Nucleus accumbens (tissue), 56 donors: ENCODE results near the gene CCNL1.
A peak's percentile ranks its signal among the peaks of the same experiment; 100 is the strongest.
"Not testable (repeated sequence)": the region's sequence is repeated elsewhere in the genome, so short reads cannot be mapped to it uniquely, and the experiment has no call there.

Source experiments
- DNase-seq, 56 donors: peaks; one replicate each; lab custom pipeline; 2025; lab: John Stamatoyannopoulos, UW

Gene CCNL1

DNA sequence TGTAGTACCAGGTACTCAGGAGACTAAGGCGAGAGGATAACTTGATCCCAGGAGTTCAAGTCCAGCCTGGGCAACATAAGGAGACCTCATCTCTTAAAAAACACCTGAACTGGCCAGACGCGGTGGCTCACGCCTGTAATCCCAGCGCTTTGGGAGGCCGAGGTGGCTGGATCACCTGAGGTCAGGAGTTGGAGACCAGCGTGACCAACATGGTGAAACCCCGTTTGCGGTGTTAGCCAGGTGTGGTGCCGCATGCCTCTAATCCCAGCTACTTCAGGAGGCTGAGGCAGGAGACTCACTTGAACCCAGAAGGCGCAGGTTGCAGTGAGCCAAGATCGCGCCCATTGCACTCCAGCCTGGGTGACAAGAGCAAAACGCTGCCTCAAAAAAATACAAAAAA is 13.4 kb upstream of the CCNL1 start:
- DNase-seq, result not testable (repeated sequence)

DNA sequence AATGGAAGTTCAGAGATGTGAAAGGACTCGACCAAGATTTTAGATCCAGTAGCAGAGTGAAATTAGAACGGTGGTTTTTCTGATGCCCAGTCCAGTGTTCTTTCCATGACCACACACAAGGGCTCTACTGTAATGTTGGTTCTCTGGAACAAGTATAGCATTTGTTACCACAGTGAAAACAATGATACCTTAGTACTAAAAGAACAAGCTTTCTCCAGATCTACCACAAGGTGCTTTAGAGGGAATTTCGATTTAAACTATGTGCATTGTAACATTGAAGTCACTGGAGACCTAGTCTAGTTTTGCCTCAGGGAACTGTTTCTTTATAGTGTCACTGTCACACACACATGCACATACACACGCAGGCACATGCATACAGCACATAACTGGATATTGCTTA is 12.8 kb upstream of the CCNL1 start:
- no peak for DNase-seq

DNA sequence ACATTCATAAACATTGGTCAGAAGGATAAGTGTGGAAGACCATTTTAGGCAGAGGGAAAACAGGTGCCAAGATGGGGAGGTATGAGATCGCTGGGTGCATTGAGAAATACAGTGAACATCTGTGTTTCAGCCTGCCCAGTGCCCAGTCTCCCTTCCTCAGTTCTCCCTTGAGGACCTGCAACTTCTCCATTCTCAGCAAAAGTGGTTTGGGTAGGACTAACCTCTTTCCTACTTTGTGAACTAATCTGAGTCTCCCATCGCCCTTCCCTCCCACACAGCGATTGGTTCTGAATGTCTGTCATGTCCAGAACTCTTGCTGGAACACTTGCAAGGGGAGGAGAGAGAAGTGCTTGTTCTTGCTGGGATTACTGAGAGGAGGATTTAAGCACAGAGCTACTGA is 10.9 kb upstream of the CCNL1 start:
- no peak for DNase-seq

DNA sequence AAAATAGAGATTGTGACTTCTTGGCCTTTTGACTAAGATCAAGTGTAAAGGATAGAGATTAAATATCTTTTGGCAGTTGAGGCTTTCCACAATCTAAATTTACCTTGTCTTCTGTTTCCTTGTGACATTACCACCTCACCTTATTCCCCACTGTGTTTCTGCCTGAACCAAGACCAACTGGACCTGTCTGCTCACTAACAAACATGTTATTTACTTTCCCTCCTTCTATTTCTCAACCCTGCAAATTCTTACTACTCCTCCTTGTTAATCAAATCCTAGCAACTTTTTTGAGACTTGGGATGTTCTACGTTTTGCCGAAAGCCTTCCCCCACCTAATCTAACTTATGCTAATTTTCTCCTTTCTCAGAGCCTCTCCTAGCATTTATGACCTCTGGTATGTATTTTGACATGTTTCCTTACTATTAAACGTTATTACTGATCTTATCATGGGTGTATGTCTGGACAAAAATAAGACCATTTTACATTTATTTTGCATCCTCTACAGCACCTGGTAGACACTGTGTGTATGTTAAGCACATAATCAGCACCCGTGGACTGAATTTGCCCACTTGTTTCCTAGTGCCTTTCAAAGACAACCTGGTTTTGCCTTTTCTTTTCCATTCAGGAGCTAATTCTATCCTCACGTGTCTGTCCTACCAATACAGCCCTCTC is 7.6 kb upstream of the CCNL1 start:
- no peak for DNase-seq

GRCh38 chr3:157166561-157166960 is 6.6 kb upstream of the CCNL1 start:
- DNase-seq, result no peak

- DNase-seq, result no peak
These were observed 6.2 kb upstream of the CCNL1 start for GRCh38 chr3:157166115-157166514.

GRCh38 chr3:157163217-157163953 is 3.4 kb upstream of the CCNL1 start:
- DNase-seq, result no peak

DNA sequence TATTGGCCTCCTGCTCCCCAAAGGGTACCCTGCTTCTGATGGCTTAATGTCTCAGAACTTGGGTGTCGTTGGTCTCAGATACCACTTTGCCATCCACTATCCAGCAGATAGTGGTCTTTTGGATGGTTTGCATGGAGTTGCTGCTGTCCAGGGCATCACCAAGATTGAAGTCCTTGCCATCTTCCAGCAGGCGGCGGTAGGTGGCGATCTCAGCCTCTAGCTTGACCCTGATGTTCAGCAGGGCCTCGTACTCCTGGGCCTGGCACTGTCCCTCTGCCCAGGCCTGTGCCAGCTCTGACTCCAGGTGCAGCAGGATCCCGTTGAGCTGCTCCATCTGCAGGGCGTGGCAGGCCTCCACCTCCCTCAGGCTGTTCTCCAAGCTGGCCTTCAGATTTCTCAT is 2.7 kb upstream of the CCNL1 start:
- DNase-seq, result peak in 1 of 56 donors; percentile 3

DNA sequence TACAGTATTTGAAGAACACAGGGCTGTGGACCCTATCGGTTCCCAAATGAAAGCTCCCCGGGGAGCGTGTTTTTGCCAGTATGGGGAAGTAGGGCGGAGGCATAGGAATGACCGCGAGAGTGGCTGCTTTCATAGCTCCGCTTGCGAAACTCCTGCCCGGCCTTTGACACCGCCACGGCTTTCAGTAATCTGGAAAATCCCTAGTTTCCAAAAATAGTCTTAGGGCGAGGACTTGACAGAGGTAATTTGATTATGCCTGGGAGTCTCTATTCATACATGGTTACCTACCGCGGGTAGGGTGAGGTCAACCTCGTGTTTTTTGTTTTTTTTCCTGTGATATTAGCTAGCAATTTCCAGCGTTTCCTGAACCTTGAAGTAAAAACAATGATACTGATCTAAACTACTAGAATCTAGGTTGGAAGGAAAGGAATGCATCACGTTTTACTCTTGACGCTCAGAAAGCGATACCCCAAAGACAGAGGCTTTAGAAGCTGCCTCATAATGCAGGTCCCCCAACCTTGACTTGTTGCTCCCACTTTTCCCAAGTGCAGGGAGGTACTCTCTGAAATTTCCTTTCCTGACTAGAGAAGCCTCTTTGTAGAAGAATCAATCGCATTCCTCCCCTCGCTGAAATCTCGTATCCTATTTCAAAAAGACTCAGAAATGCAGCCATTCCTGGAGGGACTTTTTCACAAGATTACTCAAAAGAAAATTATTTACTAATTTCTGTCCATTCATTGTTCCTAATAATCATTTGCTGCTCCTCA is 894 bp upstream of the CCNL1 start:
- peak in 22 of 56 donors; percentile 24 to 84 (median 68) for DNase-seq

GRCh38 chr3:157159037-157159761 is 748 bp downstream of the CCNL1 start:
- peak in 29 of 56 donors; percentile 8 to 70 (median 52) for DNase-seq

DNA sequence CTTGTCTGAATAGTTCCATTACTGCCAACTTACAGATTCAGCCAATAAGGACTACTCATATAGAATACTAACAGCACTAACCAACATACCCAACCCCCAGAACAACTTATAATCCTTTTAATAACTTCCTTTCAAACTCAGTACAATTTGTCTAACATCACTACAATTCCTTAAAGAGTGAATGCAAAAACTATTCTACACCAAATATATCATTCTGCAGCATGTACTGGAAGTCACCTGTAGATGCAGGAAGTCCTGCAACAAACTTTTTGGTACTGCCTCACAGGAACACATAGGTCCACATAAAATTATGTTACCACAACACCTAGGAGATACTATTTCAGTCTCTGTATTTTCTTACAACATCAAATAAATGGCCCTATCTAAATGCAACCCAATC is 2.1 kb downstream of the CCNL1 start:
- DNase-seq, result no peak

DNA sequence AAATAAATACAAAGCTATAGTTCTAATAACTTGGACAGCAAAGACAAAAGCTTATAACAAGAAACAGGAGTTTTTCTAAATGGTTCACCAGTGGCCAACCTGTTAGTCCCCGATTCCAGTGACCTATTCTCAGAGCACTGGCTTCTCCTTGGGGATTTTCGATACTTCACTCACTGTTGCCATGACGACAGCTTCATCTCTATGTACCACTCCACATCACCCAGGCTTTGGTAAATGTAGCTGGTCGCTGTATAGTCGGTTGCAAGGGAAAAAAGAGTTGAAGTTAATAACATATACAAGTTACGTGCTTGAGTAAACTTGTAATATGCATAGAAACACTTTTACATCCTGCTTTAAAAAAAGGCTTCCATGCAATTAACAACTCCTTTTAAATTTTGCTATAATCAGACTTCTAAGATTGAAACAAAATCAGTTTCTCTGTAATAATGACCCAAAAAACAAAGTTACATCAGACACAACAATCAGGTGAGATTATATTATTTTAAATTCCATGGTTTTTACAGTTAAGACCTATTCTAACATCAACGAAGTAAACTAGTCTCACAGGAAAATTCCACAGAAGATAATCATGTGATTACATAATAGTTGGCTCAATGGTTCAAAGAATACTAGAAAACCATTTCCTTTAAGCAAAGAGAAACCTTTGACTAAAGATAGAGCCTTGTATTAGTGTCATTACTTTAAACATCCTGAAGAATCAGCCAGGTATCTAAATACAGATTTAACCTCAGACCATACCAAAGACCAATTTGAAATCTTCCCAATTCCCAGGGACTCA is 2.9 kb downstream of the CCNL1 start:
- DNase-seq, result no peak

DNA sequence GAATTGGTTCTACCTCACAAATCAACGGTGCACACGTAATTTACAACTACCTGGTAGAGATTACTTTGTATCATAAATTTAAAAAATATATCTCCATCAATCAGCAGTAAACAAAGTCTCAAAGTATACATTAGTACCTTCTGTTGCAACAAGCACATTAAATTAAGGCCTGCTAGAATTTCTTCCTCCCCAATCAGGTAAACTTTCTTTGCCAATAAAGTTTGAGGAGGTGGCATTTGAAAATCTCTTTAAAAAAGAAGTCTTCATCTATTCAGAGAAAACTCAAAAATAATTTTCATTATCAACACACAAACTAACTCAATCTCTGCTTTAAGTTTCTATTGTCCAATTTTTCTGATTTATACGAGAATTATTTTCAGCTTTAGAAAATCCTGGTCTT is 4.4 kb downstream of the CCNL1 start:
- no peak for DNase-seq

DNA sequence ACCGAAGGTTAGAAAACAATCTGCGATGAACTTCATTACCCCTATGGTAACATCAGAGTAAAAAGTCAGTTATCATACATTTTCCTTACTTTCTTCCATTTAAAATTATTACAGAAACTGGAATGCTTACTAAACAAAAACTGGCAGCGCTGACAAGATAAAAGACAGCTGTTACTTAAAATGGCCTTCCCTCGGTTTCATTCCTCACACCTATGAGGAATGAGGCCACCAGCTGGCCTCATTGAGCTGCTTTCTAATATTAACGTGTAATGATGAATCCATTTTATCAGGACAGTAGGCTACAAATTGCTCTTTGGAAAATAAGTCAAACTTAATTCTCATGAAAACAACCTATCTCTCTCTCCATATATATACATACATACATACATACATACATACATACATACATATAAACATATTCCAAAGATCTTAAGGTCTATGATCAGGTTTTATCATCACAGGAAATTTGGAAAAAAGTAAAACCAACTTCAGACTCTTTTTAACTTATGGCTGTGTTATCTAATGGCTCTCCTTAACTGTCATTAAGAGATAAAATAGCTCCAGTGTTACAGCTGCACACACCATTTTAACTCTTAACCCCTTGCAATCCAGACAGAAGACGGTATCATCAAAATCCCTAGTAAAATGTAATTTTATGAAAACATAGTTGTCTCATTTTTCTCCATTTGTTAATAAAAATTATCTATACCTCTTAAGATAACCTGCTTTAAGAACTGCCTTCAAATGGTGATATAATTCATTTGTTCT is 5.2 kb downstream of the CCNL1 start:
- DNase-seq, result no peak

DNA sequence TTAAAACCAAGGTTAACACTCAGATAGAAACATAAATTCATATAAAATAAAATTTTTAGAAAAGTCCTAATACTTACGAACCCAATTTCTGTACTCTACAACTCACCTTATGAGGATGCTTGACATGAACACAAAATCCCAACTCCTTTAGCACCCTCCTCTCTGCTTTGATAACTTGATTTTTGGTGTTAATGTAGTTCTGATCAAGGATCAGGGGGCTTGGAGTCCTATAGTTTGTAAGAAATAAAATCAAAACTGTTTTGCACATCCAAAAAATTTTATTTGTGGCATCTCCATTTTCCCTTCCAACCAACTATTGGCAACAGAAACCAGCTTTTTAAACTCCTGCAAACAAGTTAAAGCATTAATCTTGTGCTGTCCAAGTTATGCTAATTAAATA is 7.0 kb downstream of the CCNL1 start:
- DNase-seq, result no peak

GRCh38 chr3:157152438-157152837 is 7.5 kb downstream of the CCNL1 start:
- no peak for DNase-seq

DNA sequence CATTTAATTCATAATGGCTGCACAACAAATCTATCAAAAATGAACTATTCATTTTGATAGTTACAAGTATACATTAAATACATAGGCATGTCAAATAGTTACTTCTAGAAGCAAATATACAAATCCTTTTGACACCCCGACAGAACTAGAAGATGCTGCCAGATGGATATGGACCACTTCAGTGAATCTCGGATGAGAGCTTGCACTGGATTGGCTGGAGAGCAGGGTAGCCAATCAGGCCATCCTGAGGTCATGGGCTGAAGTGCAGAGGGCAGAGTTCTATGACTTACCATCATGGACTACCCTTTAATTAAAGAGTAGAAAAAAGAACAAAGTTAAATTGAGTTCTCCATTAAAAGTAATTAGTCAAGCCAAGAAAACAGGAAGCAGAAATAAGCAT is 8.3 kb downstream of the CCNL1 start:
- no peak for DNase-seq

- DNase-seq, result no peak
These were observed 8.8 kb downstream of the CCNL1 start for GRCh38 chr3:157151151-157151550.

DNA sequence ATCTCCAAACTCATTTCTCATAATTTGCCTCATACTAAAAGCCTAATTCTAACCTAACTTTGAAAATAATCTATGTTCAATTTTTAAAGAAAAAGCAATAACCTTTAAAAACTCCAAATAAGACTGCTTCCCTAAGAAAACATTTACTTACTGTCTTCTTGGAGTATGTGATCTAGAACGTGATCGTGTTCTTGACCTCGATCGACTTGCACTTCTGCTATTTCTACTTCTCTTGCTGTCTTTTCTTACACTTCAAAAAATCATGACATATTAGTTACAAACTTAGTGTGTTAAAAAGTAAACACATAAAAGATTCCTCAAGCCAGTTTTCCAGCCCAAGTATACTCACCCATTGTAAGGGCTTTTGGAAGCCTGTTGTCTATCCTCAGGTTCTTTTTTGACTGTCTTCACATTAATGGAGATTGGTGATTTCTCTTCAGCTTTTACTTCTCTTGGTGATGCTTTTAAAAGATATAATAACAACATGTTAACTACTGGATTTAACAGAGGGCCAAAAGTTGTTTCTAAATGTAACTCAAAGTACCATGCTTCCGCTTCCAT is 10.7 kb downstream of the CCNL1 start:
- DNase-seq, result no peak
